ENCODE results near the gene ZNF550.

ZNF550 gene

GRCh38 chr19:57557659-57558058, 2.0 kb downstream of the ZNF550 start:
- Histone ChIP-seq H3K27me3 (ENCODE audit: insufficient read depth, low read depth) (no peaks in the 10 kb centered on the region), H2AFZ (ENCODE audit: low read depth) (no peak overlapping the region), H3K36me3 (ENCODE audit: insufficient read depth) (no peaks in the 10 kb centered on the region), H3K4me1 (ENCODE audit: low read depth, poor library complexity, severe bottlenecking) (no peaks in the 10 kb centered on the region), H3K27ac (no peak overlapping the region), H3K9ac (no peak overlapping the region), H3K4me2 (no peak overlapping the region), H3K79me2 (ENCODE audit: insufficient read depth, low read depth) (peaks cover 4% of the 10 kb centered on the region; the same call in 1 of the 2 replicates), H4K20me1 (ENCODE audit: insufficient read depth) (no peaks in the 10 kb centered on the region), H3K4me3 (IDR thresholded peaks at IDR 0.05; ENCODE audit: insufficient read depth, low read depth, low read length) (no peak overlapping the region)
- no peak for TF ChIP-seq CTCF (conservative IDR thresholded peaks at IDR 0.05; ENCODE audit: low read depth, low read length)

GRCh38 chr19:57552432-57552831, 7.2 kb downstream of the ZNF550 start:
- H3K4me2 ChIP-seq: no peak overlapping the region
- no peak for TF ChIP-seq CTCF (conservative IDR thresholded peaks at IDR 0.05; ENCODE audit: low read depth, low read length)
- H3K9ac ChIP-seq: no peak overlapping the region
- no peaks in the 10 kb centered on the region for H3K27me3 ChIP-seq (ENCODE audit: insufficient read depth, low read depth)
- no peaks in the 10 kb centered on the region for H3K36me3 ChIP-seq (ENCODE audit: insufficient read depth)
- no peak overlapping the region for H3K27ac ChIP-seq
- no peaks in the 10 kb centered on the region for H3K79me2 ChIP-seq (ENCODE audit: insufficient read depth, low read depth)
- H3K4me1 ChIP-seq (ENCODE audit: low read depth, poor library complexity, severe bottlenecking): no peaks in the 10 kb centered on the region
- no peak overlapping the region for H2AFZ ChIP-seq (ENCODE audit: low read depth)
- H4K20me1 ChIP-seq (ENCODE audit: insufficient read depth): no peaks in the 10 kb centered on the region
- H3K4me3 ChIP-seq (IDR thresholded peaks at IDR 0.05; ENCODE audit: insufficient read depth, low read depth, low read length): no peak overlapping the region

GRCh38 chr19:57546513-57546912, 13.2 kb downstream of the ZNF550 start:
- Histone ChIP-seq H3K4me2 (no peak overlapping the region), H3K27me3 (ENCODE audit: insufficient read depth, low read depth) (no peaks in the 10 kb centered on the region), H3K36me3 (ENCODE audit: insufficient read depth) (no peaks in the 10 kb centered on the region), H3K4me1 (ENCODE audit: low read depth, poor library complexity, severe bottlenecking) (no peaks in the 10 kb centered on the region), H4K20me1 (ENCODE audit: insufficient read depth) (no peaks in the 10 kb centered on the region), H3K27ac (no peak overlapping the region), H3K4me3 (IDR thresholded peaks at IDR 0.05; ENCODE audit: insufficient read depth, low read depth, low read length) (no peak overlapping the region), H3K79me2 (ENCODE audit: insufficient read depth, low read depth) (no peaks in the 10 kb centered on the region), H2AFZ (ENCODE audit: low read depth) (no peak overlapping the region), H3K9ac (no peak overlapping the region)
- no peak for TF ChIP-seq CTCF (conservative IDR thresholded peaks at IDR 0.05; ENCODE audit: low read depth, low read length)

GRCh38 chr19:57537953-57538547, 21.6 kb downstream of the ZNF550 start:
- Histone ChIP-seq H3K27ac (no peak overlapping the region), H3K36me3 (ENCODE audit: insufficient read depth) (no peaks in the 10 kb centered on the region), H4K20me1 (ENCODE audit: insufficient read depth) (no peaks in the 10 kb centered on the region), H3K4me3 (IDR thresholded peaks at IDR 0.05; ENCODE audit: insufficient read depth, low read depth, low read length) (no peak overlapping the region), H3K9ac (no peak overlapping the region), H3K4me2 (no peak overlapping the region), H2AFZ (ENCODE audit: low read depth) (no peak overlapping the region), H3K27me3 (ENCODE audit: insufficient read depth, low read depth) (no peaks in the 10 kb centered on the region), H3K79me2 (ENCODE audit: insufficient read depth, low read depth) (no peaks in the 10 kb centered on the region), H3K4me1 (ENCODE audit: low read depth, poor library complexity, severe bottlenecking) (no peaks in the 10 kb centered on the region)
- no peak for TF ChIP-seq CTCF (conservative IDR thresholded peaks at IDR 0.05; ENCODE audit: low read depth, low read length)
